ENCODE data around the gene NECAP2. TPM values are rescaled to one million over a fixed set of nuclear protein-coding genes. Genes with fewer than 3 reads are reported as not detected.

NECAP2 gene
- total and polyA plus RNA-seq, 10 donors = 59.7 to 150 (median 117) TPM

Other genes starting within 250 kb of the NECAP2 start
- 10 to 100 TPM in 1 of 7 donors, 1 to 10 TPM in 6; 3.5 to 12.9 (median 8.0) TPM for gene ARHGEF19, start 228.1 kb upstream of the NECAP2 start, total RNA-seq
- gene ARHGEF19, start 228.1 kb upstream of the NECAP2 start, polyA plus RNA-seq = 1 to 10 TPM; 4.8 to 7.7 (median 6.4) TPM
- gene CPLANE2, start 203.5 kb upstream of the NECAP2 start, total RNA-seq = 1 to 10 TPM; 4.0 to 7.6 (median 5.3) TPM
- gene CPLANE2, start 203.5 kb upstream of the NECAP2 start, polyA plus RNA-seq = 1 to 10 TPM; 2.1 to 6.1 (median 2.2) TPM
- 10 to 100 TPM; 18.7 to 30.2 (median 23.7) TPM for gene FBXO42, start 88.2 kb upstream of the NECAP2 start, total RNA-seq
- 10 to 100 TPM in 1 of 3 donors, 1 to 10 TPM in 2; 8.6 to 12.4 (median 9.9) TPM for gene FBXO42, start 88.2 kb upstream of the NECAP2 start, polyA plus RNA-seq
- gene SZRD1, start 73.5 kb upstream of the NECAP2 start, total RNA-seq = 100 to 1,000 TPM in 4 of 7 donors, 10 to 100 TPM in 3; 68.9 to 129 (median 103) TPM
- 10 to 100 TPM; 37.8 to 84.1 (median 53.8) TPM for gene SZRD1, start 73.5 kb upstream of the NECAP2 start, polyA plus RNA-seq
- under 1 TPM in 1 of 7 donors, not detected in 6; 0.30 TPM for gene SPATA21, start 3.3 kb upstream of the NECAP2 start, total RNA-seq
- gene SPATA21, start 3.3 kb upstream of the NECAP2 start, polyA plus RNA-seq = under 1 TPM; 0.13 to 0.32 (median 0.18) TPM
- gene RNU1-1, start 73.6 kb downstream of the NECAP2 start, total RNA-seq = 1,000 to 10,000 TPM in 4 of 7 donors, under 1 TPM in 3; under 0.01 to 8,075 (median 6,234) TPM
- gene RNU1-1, start 73.6 kb downstream of the NECAP2 start, polyA plus RNA-seq = not detected
- gene NBPF1, start 172.8 kb downstream of the NECAP2 start, total RNA-seq = 10 to 100 TPM; 22.0 to 60.7 (median 33.7) TPM
- gene NBPF1, start 172.8 kb downstream of the NECAP2 start, polyA plus RNA-seq = 1 to 10 TPM; 1.3 to 7.2 (median 2.9) TPM
- 1,000 to 10,000 TPM in 4 of 7 donors, under 1 TPM in 3; under 0.01 to 8,075 (median 6,234) TPM for gene RNU1-3, start 226.2 kb downstream of the NECAP2 start, total RNA-seq
- not detected for gene RNU1-3, start 226.2 kb downstream of the NECAP2 start, polyA plus RNA-seq